Measurements from ENCODE around the gene AGBL1.

GRCh38 chr15:86432861-86433260 is 353.2 kb downstream of the AGBL1 start:
- TF ChIP-seq CTCF (IDR thresholded peaks at IDR 0.05; ENCODE audit: borderline replicate concordance, extremely low read depth, low read length, poor library complexity, severe bottlenecking) (no peak), EZH2 (IDR thresholded peaks at IDR 0.05; ENCODE audit: borderline replicate concordance, low read depth, low read length, severe bottlenecking) (no peak)

All from DND-41 (cell line).